Measurements from ENCODE around the gene PRDM8.

Gene PRDM8

DNA sequence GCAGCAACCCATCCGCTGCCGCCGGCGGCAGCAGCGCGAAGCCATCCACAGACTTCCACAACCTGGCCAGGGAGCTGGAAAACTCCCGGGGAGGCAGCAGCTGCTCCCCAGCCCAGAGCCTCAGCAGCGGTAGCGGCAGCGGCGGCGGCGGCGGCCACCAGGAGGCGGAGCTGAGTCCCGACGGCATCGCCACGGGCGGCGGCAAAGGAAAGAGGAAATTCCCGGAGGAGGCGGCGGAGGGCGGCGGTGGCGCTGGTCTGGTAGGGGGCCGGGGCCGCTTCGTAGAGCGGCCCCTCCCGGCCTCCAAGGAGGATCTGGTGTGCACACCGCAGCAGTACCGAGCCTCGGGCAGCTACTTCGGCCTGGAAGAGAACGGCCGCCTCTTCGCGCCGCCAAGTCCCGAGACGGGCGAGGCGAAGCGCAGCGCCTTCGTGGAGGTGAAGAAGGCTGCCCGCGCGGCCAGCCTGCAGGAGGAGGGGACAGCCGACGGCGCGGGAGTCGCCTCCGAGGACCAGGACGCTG lies 4.9 kb downstream of the PRDM8 start:
- no peak for DNase-seq

DNA sequence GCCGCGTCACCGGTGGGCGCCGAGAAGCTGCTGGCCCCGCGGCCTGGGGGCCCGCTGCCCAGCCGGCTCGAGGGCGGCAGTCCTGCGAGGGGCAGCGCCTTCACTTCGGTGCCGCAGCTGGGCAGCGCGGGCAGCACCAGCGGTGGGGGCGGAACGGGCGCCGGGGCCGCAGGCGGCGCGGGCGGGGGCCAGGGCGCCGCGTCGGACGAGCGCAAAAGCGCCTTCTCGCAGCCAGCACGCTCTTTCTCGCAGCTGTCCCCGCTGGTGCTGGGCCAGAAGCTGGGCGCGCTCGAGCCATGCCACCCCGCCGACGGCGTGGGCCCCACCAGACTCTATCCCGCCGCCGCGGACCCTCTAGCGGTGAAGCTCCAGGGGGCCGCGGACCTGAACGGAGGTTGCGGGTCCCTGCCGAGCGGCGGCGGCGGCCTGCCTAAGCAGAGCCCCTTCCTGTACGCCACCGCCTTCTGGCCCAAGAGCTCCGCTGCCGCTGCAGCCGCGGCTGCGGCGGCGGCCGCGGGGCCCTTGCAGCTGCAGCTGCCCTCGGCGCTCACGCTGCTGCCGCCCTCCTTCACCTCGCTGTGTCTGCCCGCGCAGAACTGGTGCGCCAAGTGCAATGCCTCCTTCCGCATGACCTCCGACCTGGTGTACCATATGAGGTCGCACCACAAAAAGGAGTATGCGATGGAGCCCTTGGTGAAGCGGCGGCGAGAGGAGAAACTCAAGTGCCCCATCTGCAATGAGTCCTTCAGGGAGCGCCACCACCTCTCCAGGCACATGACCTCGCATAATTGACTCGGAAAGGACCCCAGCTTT lies 5.6 kb downstream of the PRDM8 start:
- no peak for DNase-seq

DNA sequence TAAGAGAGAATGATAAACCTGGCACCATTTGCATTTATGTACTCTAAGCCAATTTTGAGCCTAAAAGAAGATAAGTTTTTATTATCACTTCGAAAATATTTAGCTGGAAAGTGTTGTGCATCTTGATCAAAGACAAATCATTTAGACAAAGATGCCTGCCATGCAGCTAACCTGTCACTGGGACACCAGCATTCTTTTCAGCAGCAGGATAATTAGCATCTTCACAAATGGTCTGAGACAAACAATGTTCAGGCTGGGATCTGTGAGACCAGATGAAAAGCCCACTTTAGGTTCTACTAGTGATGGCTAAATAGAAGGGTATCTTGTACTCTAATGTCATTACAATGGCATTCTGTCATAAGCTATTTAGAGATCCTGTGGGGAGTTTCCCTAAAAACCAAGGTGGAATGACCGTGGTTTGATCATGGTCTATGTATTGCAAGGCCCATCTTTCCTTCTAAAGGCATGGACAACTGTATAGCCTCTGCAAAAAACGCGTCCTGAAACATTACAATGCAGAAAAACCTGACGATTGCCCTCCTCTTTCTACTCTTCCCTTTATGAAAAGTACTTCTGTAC lies 7.2 kb downstream of the PRDM8 start:
- DNase-seq: no peak

DNA sequence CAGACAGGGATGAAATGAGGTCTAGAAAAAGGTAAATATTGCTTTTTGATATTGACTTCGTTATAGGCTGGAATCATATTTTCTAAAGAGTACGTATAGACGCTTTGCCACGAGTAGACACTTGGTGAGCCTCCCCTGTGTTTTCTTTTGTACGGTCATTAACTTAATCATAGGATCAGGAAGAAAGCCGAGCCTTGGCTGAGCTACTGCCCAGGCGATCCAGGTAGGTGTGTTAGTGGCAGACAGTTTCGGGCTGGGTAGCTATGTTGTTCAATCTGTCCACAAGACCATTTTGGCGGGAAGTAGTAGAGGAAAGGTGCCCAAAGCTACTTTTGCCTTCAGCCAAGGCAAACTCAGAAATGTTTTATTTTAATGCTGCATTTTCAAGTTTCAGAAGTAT lies 8.8 kb downstream of the PRDM8 start:
- DNase-seq: no peak

DNA sequence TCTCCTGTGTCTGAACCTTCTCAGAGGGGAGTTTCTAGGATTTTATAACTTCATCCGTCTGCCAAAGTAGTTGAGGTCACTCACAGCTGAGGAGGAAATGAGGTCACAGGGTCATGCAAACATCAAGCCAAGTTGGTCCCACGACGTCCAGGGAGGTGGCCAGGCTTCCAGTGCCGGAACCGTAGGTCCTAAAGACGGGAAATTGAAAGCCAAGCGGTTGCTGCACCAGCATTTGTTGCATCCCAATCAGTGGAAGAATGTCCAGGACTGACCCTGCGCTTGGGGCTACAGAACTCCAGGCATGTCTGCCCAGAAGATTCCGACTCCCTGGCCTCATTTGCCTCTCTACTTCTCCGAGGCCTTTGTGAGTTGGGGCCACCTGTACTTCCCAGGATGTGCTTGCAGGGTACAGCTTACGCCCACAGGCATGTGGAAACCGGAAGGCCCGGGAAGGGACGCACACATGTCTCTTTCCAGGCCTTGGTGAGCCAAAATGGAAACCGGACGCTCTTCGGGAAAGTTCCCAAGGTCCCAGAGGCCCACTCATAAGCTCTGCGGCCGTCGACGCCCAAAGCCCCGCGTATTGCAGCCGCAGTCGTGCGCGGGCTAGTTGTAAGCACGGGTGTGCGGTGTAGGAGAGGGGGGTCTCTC lies 9.3 kb downstream of the PRDM8 start:
- no peak for DNase-seq

DNA sequence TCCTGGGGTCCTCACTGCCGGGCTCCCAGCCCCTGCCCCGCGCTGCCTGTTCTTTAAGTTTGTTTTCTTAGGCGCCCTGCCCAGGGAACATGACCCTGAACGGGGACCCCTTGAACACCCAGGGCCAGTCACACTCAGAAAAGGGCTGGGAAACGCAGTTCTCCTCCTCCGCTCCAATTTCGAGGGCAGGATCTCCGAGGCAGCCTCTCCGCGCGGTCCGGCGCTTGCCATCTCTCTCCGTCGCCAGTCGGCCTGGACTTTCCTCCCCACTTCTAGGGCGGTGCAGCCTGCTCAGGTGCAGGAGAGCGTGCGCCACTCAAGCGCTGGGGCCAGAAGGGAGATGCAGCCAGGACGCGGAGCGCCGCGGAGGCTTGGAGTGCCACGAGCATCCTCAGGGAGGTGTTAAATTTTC lies 9.9 kb downstream of the PRDM8 start:
- no peak for DNase-seq

DNA sequence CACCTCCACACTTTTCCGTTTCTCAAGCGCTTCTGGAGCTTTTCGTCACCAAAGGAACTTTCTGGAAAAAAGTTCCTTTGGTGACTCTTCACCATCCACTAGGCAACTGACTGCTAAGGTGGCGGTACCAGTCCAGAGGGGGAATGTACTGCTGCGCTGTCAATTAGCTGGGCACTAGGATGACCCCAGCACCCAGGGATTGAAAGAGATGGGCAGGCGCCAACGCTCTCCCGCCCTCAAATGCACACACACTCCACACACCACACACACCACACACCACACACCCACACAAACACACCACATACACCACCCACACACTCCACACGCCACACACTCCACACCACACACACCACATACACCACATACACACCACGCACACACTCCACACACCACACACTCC lies 10.4 kb downstream of the PRDM8 start:
- no peak for DNase-seq

DNA sequence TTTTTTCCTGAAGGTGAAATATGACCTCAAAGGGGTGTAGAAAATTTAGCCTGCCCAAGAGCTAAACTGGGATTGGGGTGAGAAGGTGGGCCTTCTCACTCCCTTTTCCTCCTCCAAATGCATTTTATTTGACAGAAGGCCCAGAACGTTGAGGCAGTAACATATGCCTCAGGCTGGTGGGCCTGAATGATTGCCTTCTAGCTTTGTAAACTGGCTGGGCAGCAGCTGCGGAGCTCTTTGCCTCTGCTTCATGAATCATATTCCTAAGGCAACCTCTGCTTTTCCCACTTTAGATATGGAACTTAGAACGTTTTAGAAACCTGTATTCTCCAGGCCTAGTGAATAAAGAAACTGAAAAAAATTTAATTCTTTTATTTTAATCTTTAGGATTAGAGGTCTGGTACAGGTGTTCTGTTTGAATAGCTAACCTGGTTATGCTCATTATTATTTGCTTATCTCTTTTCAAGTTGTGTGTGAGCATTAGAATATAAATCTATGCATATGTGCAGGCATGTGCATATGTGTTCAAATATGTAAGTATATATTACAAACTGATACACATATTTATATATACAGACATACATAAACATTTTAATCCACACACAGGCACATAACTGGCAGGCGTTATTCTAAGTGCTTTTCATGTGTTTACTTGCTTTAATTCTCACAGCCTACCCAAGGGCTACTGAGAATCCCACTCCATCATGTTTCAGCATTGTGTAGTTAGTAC lies 11.5 kb downstream of the PRDM8 start:
- peak; percentile 21 for DNase-seq

DNA sequence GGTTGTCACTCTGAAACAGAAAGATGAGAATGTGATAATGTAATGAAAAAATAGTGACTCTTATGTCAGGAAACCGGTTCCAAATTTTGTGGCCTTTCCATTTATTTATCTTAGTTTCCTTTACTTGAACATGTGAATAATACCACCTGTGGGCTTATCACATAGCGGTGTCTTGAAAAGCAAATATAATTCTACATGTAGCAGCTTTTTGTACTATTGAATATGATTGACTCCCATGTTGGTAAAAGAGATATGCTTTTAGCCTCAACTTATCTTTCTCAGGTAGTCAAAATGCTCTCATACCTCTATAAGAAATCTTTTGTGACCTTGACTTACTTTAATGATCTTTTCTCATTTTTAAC lies 12.0 kb downstream of the PRDM8 start:
- DNase-seq: no peak

DNA sequence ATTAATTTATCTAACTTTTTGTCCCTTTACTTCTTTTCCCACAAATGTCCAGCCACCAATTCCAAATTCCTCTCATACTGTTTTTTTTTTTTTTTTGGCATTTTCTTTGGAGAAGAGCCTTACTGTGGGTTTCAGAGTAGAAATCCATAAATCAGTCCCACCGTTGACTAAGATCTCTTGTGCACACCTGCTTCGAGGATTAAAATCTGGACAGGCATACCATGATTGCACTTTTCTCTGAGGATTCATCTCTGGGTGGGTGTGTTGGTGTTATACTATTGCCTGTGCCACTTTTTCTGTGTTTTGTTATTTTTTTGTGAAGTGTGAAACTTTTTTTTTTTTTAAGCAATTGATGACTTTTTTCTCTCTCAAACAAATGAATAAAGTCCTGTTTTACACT lies 13.2 kb downstream of the PRDM8 start:
- DNase-seq: peak; percentile 45

DNA sequence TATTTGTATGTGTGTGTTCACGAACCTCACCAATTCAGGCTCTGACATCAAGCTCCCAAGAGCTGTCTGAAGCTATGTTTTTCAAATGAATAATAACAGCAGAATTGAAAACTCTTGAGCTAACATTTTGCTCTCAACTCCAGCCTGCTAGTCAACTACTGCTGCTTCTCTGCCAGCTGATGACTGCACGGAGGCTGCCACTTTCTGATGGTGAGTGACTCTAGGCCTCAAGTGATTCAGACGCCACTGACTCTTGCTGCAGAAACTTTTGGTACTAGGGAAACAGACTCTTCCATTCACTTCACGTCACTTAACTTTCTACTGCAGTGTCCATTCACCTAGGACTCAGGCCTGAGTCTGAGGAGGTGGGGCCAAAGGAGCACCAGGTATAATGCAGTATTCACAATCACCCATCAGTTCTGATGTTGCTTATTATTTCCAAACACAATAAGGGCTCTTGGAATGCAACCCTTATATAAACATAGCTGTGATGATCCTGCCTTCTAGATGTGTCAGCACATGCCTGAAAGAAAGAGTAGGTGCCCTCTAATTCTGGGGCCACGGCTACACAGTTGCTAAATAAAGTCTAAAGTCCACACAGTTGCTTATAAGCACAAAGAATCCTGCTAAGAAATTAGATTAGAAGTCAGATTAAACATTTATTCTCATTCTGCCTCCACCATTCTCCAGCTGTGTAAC lies 16.0 kb downstream of the PRDM8 start:
- DNase-seq: no peak

DNA sequence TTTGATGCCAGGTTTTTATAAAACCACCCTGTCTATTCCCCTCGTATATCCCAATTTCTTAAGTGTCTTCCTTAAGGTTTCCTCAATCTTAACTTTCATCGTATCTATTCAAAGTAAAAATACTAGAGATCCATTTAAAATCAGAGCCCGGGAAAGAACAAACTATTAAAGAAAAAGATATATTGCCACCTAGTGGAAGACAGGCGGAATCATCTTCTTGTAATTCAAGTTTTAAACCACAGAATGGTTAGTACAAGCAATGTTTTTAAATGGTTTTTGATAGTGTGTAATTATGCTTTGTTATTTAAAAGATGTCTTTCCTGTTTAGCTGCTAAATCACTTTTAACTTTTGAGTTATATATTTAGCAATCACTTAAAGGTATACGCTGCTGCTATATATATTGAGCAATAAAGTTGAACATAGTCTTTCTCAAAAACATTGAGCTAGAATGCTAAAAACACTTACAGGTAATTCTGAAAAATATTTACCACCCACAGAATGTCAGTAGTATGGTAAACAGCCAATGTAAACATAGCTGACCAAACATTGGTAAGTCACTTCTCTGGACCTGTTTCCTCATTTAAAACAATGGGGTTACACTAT lies 18.2 kb downstream of the PRDM8 start:
- peak; percentile 46 for DNase-seq

DNA sequence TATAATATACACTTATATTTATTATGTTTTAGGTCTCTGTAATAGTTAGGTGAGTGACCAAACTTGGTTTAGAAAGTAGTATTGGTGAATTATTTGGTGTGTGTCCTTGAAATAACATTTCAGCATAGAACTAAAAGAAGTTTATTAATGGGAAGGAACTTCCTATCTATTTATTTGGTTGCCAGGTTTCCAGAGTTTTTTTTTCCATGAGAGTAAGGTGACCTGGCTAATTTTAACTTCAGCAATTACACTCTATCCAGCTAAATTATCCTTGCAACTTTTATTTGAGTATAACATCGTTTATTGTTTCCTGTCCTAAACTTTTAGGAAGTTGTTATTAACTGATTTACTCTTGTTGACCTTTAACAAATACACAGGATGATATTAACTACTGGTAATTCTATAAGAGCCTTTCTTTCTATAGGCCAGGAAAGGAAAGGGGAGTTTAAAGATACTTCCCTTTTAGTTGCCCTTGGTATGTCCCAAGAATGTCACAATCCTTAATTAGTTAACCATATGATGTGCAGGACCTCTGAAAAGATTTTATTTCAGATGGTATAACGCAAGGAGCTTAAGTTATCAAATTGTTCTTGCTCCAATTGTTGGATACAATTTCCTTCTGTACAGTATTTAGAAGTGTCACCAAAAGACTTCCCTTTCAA lies 18.9 kb downstream of the PRDM8 start:
- DNase-seq: no peak

DNA sequence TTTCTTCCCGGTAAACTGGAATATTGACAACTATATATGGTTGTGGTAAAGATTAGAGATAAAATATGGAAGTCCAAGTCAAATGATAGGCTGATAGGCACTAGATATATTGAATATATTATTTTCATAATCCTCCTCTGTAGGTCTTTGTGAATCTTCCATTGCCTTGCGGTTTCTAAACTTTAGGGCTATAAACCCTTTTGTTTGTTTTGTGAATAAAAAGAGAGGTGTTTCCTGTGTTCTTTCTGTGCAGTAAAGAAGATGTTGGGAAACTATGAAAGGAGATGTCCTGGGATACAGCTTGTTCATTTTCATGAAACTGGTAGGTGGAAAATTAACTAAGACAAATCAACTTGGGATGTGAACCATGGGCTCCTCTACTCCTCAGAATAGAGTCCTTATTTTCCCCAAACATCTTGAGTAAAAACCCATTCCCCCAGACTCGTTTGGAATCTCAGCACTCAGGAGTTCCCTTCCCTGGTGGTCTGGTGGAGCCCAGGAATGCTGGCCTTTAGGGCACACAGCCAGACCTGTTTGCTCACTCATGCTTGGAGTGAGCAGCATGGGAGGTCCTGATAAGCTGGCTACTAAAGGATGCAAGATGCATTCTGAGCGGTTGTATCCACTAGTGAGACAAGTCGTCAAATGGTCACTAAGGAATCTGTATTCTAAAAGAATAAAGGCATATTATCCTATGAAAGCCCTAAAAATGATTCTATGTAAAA lies 22.2 kb downstream of the PRDM8 start:
- DNase-seq: no peak

DNA sequence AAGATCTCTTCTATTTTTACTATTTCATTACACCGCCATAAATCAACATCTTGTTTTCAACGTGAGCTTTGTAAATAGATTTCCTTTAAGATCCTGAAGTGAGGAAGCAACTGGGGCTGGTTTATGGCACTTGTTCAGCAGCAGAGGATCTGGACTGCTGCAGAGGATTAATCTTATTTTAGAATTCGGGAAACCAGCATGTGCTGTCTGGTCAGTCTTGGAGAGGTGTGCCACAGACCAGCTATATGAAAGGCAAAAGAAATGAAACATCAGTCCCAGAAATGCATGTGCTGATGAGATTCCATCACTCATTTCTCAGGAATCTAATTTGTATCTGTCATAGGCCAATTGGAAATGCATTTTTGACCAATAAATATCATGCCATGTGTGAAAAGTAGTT lies 23.4 kb downstream of the PRDM8 start:
- DNase-seq: peak; percentile 29

DNA sequence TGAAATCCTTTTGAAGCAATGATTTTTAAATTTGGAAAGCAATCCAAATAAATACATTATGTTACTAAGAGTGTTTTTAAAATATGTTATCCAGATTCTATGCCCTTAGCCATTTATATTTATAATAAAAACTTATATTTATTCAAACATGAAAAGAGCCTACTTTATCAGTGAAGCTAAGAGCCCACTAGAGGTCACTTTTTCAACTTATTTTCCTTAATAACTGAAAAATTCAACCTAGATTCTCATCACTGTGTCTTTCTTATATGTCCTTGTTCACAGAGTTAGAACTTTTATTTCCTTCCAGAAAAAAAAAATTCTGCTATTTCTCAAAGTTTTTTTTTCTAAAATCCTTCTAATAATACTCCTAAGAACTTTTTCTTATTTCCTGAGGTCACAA lies 23.9 kb downstream of the PRDM8 start:
- no peak for DNase-seq

DNA sequence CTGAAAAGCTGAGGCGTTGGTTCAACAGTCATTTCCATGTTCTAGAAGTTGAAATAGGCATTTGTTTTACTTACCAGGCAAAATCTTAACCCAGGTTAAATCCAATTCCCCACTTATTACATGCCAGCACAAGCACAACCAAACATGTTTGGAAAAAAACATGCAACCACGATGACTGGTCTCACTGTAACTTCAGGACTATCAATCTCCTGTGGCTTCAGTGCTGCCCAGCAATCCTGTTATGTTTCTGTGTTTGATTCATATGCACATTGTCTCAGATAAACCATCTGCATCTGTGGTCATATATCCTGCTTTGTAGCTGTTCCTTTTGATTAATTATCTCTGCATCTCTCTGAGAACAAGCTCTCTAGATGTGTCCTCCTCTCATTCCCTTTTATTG lies 28.3 kb downstream of the PRDM8 start:
- DNase-seq: no peak

DNA sequence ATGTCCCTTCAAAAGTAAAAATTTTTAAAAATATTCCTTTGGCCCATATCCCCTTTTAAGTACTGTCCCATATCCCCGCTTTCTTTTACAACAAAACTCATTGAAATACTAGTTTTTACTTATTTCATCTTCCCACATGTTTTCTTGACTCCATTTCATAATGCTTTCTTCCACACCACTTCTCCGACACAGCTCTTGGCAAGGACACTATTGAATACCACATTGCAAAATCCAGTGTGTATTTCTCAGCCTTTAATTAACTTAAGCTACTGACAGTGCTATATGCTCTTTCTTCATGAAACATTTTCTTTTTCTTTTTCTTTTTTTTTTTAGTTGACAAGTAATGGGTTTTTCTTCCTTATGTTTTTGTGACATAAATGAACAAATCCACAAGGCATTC lies 28.8 kb downstream of the PRDM8 start:
- no peak for DNase-seq

DNA sequence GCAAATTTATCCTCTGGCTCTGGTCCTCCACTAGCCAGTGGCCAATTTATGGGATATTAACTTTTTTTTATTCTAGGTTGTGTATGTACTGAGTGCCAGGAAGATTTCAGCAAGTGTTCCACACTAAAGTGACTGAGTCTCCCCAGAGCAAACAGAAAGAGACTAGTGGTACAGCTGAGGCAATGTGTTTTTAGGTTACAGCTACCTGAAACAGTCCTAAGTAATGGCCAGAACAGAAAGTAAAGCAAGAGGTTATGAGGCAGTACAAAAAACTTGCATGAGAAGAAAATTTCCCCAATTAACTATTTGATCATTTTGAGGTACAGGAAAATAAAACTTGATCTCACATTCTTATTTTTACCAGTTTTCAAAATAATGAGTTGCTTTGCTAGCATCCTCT lies 31.2 kb downstream of the PRDM8 start:
- DNase-seq: no peak

DNA sequence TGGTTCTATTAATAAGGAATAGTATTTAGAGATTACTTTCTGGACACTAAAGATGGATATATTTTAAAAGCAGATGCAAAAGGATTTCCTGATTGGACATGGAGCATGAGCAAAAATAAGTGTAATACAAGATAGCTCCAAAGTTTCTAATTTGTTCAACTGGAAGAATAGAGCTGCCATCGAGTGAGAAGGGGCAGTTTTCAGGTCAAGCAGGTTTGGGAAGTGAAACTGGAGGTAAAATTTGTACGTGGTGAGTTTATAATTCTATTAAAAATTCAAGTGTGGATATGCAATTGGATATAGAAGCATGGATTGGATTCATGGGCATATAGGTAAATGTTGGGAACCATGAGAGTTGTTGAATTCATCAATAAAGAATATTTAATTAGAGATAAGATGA lies 31.8 kb downstream of the PRDM8 start:
- no peak for DNase-seq

DNA sequence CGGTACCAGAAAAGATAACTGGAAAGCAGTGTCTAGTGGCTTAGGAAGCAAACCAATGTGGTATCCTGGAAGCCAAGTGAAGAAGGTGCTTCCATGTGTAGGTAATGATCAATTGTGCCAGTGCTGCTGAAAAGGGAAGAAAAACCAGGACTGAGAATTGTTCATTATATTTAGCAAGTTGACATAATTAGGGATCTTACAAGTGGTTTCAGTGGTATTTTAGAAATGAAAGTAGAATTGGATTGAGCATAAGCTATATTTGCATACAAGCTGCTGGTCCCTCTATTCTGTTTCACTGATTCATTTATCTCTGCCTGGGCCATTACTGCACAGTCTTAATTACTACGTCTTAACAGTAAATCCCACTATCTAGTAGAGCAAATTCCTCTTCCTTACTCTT lies 32.3 kb downstream of the PRDM8 start:
- DNase-seq: no peak

All from NCI-H82 (cell line).